HG03432 (cell line): ENCODE measurements around the gene NEBL.

ENCODE experiments used
- ATAC-seq: cut with Tn5 transposase; IDR thresholded peaks from one replicate; pipeline ENCODE4 v1.9.1; 2021; ENCODE audit warnings: mild to moderate bottlenecking, moderate library complexity; ENCODE audit not compliant: unreplicated experiment

Gene NEBL

DNA sequence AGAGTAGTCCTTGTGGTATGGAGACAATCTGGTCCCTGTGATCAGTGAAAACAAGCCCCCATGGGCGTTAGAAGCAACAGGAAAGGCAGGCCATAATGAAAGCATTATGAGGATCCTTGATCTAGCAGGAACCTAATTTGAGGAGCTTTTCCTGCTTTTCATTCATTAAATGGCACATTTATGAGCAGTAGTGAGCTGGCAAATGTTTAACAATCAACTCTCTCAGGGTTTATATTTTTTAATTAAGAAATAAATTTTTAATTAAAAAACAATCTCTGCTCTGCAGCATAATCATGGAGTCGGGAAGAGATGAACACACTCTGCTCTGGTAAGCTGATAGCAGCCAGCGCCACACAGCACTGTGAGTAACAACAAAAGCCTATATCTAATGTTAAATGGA lies 11.3 kb upstream of the NEBL start:
- ATAC-seq = no peak

DNA sequence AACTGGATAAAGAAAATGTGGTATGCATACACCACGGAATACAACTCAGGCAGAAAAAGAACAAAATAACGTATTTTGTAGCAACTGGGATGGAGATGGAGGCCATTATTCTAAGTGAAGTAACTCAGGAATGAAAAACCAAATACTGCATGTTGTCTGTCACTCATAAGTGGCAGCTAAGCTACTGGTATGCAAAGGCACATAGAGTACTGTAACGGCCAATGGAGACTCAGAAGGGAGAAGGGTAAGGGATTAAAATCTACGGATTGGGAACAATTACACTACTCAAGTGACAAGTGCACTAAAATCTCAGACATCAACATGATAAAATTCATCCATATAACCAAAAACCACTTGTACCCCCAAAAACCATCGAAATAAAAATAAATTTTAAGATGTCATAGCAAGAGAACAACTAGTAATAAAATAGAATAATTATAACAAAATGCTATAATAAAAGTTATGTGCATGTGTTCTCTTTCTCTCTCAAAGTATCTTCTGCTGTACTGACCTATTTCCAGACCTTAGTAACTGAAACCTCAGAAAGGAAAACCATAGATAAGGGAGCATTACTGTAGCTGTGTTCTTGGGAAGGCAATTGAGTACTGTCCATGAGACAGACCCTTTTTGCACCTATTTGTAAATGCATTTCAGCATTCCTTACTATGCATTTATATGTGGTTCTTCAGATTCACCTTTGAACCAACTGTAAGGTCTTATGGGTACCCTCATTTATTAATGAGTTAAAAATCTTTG lies 6.7 kb upstream of the NEBL start:
- no peak for ATAC-seq

DNA sequence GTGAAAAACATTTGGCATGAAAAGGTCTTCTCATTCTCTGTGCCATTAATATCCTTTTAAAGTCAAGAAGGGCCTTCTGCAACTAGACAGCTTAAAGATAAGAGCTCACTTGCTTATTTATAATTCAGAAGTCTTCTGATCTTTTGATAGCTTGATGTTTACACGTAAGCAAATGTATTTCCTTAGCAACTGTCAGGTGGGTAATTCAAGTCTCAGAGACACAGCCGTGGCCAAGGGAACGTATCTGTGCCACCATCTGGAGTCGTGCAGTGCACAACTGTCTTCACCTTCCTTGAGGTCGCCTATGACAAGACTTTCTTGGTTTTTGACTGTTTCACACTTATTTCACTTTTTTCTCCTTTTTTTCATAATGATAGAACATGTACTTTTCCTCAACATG lies 4.0 kb upstream of the NEBL start:
- ATAC-seq = no peak

DNA sequence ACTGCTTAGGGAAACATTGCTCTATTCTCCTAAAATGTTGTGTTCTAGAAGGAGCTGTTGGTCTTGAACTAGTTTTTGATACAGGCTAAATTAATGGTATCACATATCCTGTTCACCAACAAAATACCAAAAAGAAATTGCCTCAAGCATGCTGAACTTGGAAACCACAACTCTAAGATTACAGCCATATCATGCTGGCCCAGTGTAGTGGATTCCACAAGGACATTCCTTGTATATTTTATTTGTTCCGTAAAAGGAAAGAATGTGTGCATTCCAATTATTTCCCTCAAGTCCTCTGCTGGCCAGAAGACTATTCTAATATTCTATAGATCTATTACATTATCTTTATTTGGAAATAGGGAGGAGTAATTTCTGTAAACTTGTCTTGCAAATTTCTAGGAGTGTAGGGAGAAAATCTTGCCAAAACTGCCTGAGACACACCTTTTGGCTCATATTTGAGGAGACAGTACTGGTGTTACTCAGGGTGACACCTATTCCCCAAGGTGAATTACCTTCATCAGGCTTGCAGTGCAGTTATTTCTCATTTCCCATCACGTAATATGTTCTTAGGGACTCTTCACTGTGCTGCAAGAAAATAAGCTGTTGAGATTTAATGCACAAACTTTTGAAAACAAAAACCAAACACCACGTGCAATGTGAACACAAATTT lies 1.9 kb upstream of the NEBL start:
- no peak for ATAC-seq

DNA sequence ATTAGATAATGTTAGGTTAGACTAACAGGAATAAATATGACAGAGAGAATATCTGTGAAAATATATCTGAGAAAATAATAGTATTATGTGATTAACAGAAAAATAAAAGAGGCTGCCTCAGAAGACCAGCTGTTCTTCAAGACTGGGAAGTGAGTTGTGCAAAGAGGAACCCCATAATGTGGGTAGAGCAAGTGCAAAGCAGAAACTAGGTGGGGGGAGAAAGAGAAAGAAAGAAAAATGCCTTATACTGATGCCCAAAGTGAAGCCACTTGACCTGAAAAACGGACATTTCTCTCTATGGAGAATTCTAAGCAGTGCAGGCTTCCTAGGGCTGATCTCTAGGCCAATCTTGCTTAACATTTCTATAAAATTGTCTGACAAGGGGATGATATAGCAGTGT lies 3.8 kb downstream of the NEBL start:
- no peak for ATAC-seq

DNA sequence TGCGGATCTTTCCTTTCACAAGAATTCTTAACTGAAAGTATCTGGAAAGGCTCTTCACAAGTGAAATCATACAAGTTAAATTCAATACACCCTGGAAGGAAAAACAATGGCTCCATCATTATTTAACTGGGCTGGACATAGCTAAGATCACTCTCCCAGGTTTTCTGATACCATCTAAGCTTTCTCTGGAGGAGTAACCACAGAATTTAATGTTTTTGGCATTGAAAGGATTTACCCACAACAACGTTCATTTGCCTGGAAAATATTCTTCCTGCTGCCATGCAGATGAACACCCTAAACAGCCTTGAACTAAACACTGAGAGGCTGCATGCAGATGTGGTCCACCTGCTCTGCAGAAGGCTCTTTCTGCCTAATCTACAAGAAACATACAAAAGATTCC lies 4.3 kb downstream of the NEBL start:
- ATAC-seq = no peak

DNA sequence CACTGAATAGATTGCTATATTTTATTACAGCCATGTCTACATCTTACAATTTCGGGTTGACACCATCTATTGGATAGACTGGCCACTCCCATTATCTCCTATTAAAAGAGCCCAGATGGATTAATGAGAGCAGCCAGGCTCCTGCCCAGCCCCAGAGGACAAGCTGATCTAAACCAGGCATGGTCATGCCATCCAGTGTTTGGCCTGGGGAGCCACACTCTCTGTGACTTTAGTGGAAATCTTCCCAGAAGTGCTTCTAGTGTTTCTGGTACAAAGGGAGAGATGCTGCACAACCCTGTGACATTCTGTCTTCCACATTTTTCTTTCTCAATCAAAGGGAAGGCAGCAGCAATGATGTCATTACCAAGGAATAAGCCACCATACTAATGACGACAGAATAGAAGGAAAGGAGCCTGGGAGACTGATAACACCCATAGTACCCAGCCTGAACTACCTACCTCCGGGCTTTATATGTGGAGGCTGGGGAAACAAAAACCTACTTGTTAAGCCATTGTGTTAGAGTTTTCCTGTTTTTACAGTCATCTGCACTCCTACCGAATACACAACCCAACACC lies 5.0 kb downstream of the NEBL start:
- no peak for ATAC-seq

DNA sequence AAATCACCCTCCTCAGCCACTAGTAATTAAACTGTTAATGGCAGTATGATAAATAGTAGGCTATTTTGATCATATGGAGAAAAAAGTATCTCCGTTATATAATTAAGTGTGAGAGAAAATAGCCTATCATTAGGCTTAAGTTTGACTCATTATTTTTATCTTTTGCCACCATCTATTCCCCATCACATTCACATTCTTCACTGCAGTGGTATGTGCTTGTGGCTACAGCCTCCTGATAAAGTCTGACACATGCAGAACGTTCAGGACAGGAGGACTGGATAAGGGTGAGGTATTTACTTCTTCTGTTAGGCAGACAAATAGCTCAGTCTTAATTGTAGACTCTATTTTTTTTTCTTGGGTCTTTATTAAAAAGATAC lies 5.8 kb downstream of the NEBL start:
- no peak for ATAC-seq

DNA sequence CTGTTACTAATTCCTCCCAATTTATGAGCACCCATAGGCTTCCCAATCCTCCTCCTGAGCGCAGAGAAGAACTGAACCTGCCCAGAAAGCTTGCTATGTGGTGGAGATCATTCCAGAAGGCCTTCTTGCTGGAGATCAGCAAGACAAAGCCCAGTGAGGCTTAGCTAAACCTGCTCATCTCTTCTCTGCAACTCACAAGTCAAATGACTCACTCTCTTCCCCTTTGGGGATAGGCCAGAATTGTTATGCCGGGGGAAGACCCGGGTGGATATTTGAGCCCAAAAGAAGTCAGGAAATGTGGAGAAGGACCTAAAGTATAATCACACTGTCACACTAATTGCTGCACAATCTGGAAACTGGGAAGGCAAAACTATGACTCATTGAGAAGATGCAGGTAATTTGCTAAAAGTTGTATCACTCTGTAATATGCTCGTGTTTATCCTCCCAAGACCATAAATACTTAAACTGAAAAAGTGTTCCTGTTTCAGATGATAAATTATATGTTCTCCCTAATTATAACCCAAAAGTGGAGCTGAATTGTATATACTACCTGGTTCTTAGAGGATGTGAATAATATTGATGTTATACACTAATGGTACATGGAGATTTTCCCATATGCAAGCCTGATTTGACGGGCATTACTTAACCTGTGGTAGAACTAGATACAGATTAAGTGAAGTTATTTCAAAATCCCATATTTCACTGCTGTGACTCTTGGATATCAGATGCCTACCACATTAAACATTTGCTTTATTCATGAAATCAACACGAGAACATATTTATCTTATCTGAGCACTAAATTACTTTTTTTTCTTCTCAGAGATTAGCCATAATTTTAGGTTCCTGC lies 6.4 kb downstream of the NEBL start:
- no peak for ATAC-seq

DNA sequence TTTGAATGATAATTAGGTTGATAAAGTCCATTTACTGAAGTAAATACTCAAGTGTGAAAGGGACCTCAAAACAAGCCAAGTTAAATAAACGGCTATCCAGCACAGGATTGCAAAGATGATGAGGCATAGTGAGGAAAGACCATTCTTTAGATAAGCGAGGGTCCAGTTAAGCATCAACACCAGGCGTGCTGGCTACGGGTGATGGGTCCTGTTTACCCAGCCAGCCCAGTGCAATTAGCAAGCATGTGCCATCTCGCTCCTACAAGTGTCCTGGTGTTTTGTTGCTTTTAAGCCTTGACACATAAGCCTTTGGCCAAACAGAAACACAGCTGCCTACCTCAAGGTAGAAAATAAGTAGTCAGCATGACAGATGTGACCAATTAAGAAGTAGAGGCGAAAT lies 7.1 kb downstream of the NEBL start:
- ATAC-seq = no peak

DNA sequence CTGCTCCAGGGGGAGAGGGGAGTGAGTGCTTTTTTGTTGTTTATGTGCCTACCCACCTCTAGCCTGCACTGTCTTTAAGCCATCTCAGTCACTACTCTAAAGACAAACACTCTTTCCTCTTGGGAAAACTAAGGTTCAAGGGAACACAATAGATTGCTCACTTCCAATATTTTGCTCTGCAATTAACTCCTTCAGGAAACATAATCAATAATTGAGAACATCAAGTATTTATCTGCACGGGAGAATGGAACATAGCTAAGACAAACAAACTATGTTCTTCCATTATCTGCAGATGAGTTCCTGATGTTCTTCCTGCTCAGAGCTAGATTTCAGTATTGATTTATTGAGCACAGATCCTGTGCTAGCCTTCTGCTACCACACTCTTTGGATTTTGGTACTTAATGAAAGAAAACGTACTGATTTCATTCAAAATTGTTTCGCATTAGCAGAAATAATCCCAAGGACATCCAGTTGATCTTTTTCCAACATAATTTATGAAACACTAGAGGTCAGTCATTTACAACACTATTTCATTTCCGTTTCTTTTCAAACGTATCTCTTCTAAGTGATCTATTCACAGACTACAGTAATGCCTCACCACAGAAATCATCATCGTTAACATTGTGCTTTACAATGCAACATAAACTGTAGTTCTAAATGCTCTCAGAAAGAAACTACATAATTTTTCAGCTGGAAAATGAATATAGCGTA lies 8.3 kb downstream of the NEBL start:
- no peak for ATAC-seq

DNA sequence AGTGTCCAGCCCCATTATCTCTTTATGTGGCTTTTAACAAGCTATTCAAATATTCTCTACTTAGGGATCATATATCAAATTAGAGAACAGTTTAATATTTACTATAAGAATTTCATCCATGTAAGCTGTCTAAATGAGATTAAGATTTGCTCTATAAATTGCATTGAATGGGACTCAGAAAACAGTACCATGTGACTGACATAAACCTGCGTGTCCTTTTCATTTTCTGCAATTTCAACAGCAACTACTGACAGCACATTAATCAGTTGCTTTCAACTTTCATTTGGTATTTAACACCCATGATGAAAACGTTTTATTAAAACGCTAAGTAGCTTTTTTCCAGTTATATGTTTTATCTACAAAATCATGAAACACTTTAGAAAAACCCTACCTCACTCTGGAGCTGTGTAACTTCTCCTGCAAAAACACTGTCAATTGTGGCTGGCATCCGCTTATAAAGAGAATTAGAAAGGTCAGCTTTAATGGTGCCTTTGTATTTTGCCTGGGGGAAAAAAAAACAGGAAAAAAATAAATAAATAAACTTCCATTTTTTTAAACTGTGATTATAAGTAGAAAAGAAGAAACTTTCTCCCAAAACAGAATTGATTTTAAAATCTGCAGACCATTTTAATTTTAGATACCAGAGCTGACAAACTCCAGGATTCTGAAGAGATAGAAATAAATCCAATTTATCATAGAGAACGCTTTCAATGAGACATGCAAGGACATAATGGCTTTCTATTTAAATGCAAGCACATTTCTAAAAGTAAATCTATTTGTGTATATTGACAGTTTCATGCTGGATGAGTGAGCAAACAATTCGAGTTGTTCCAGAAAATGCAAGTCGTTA lies 9.2 kb downstream of the NEBL start:
- ATAC-seq = no peak

DNA sequence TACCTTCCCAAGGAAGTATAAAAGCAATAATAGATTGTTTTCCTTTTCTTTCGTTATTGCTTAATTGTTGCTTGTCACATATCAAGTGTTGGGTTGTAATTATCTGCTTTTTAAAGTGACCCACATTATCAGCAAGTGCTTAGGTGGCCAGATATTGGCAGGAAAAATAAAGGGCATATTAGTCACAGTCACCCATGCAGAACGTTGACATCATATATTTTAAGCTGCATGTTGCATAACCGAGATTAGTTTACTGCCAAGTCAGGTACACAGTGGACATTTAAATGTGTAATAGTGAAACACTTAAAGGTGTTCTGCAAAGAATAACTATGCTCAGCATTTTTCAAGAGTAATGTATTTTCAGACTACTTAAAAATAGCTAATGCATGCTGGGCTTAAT lies 11.4 kb downstream of the NEBL start:
- no peak for ATAC-seq

DNA sequence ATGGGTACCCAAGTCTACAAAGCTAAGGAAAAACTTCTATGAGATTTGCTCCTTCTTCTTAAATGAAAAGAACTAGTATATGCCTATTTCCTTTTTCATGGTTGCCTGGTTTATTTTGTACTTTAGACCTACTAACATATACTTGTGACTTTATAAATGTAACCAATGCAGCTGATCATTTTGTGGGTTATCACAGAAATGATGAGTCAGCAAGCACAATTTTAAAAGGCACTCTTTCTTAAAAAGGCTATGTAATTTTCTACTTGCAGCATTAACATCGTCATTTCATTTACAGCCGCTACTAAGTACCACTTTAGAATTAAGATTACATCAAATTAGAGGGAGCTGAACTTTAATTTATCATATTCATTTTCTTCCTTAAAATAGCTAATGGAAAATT lies 13.6 kb downstream of the NEBL start:
- ATAC-seq = no peak

DNA sequence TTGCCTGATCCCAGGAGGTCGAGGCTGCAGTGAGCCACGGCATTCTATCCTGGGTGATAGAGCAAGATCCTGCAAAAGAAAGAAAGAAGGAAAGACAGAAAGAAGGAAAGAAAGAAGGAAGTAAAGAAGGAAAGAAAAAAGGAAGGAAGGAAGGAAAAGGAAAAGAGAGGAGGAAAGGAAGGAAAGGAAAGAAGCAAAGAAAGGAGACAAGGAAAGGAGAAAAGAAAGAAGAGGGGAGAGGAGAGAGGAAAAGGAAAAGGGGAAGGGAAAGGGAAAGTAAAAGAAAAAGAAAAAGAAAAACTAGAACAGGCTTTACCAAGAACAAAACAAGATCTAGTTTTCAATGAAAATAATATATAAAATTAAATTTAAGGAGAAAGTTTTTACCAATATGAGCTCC lies 15.0 kb downstream of the NEBL start:
- no peak for ATAC-seq

DNA sequence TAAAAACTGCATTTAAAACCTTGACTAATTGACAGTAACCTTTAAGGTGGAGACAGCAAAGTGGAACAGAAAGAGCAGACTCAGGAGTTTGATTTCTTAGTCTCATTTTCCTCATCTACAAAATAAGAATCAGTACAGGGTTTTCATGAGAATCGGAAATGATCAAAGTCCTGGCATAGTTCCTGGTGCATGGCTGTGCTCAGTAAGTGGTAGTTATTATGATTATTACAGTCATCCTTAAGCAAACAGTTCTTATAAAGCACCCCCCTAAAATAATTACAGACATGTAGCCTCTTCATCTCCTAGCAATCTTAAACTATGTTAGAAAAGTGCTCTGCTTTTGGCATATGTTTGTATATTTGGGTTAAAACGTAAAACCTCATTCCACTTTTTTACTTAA lies 18.0 kb downstream of the NEBL start:
- no peak for ATAC-seq

DNA sequence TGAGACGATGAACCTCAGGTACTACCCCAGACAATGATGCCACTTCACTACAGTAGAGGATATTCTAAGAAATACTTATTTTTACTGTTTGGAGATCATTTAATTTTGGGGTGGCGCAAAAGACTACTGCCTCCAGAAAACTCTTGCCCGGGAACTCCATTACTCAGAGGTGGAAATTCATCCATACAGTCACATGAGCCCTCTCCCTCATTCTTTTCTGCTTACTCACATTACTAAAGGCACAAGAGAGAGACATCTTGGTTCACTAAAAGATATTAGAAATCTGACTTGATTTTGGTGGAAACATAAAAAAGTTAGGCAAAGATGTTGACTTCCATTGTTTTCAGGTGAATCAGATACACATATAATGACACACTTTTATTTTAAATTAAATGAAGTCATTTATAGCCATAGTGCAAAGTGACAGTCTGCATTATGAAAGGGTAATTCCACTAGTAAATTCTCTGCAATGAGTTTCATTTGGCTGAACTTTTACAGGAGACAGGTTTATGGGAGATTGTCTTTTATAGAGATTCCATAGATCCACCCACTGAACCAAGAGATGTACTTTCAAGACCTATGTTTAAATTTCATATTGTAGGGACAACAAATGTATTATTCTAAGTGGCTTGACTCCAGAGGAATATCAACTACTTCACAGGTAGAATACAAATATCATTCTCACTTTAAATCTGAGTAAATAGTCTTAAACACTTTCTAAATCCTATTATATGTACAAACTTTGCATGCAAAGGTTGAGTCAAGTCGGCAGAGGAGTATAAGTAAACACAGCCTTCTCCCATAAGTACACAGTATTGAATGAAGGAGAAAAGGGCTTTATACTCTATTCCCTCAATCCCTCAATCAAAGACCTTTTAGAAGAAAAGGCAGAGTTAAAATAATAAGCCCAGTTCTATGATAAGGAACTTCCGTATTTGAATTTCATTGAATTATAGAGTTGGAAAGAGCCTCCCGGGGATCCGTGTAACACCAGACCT lies 18.8 kb downstream of the NEBL start:
- no peak for ATAC-seq

DNA sequence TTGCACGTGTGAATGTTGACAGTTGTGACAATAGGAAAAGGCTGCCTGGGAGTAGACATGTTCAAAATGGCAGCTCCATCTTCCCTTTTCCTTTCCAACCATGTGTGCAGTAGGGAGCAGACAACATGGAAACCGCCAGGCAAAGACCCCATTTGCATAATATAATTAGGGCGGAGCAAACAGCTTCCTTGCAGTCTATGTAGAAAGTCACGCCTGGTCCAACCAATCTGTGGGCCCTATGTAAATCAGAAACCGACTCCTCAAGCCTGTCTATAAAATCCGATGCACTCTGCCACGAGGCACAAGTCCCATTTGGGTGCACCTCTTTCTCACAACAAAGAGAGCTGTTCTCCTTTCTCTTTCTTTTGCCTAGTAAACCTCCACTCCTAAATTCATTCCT lies 19.6 kb downstream of the NEBL start:
- ATAC-seq = no peak

DNA sequence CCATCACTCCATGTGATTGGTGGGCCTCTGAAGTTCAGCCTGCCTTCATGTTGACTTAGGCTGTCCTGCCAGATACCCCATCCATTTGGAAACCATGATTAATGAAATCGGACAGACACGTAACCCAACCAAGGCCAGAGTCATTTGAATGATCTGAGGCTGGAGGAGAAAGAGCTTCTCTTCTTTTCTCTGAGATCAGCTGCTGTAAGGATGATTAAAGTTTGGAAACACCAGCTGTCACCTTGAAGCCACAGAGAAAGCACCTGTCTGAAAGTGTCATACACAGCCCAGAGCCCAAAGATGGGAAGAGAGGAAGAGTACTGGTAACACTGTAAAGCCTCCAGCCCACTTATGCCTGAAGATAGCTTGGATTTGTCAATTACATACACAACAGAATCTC lies 22.9 kb downstream of the NEBL start:
- ATAC-seq = no peak
